MG63 (cell line): Measurements from ENCODE around the gene RPP38. TPM values are rescaled to one million over a fixed set of nuclear protein-coding genes. Genes with fewer than 3 reads are reported as not detected.

Source experiments
- DNase-seq: peaks from one replicate; pipeline ENCODE4 v3.0.0-alpha.2; 2020
- H3K27me3 ChIP-seq: fragments of 250-450 bp; sonication (Bioruptor Pico); 2 replicates; pipeline ENCODE4 v1.5.1; 2020; ENCODE audit warnings: mild to moderate bottlenecking, moderate library complexity
- H3K36me3 ChIP-seq: fragments of 250-450 bp; sonication (Bioruptor Pico); 2 replicates; pipeline ENCODE4 v1.5.1; 2020; ENCODE audit warnings: mild to moderate bottlenecking, moderate library complexity
- H3K4me3 ChIP-seq: fragments of 250-450 bp; sonication (Bioruptor Pico); 2 replicates; pipeline ENCODE4 v1.5.1; 2020; ENCODE audit warnings: mild to moderate bottlenecking, moderate library complexity
- H3K9me3 ChIP-seq: fragments of 250-450 bp; sonication (Bioruptor Pico); 2 replicates; pipeline ENCODE4 v1.5.1; 2020; ENCODE audit warnings: mild to moderate bottlenecking, moderate library complexity
- total RNA-seq: library from RNA; depleted of rRNA; stranded (reverse); fragments of >200 nt; shearing (Covaris generic); gene quantifications from 2 replicates; pipeline ENCODE4 v1.2.3, GENCODE V29; 2014; ENCODE audit warnings: low replicate concordance

Gene RPP38
- total RNA-seq, 1 experiment from 2014 or later, result 7.6 TPM

DNA sequence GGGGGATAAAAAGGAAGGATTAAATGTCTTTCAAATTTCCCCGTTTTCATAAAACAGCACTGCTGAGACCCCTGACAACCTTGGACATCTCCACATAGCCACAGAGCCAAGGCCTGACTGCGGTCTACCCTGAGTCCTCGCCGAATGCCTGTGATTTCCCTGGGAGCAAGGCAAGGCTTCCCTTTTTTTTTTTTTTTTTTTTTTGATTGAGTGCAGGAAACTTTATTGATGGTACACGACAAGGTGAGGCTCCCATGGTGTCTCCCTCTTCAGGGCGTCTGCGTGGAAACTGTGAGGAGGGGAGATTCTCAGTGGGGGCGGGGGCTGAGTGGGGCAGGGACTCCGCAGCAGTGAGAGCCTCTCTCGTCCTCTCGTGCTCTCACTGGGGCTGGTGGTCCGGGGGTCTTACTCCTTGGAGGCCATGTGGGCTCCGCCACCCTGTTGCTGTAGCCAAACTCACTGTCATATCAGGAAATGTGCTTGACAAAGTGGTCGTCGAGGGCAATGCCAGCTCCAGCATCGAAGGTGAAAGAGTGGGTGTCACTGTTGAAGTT lies 4.2 kb upstream of the RPP38 start:
- peaks cover 6% of the 10 kb centered on the region for H3K36me3 ChIP-seq
- no peak overlapping the region for H3K4me3 ChIP-seq
- no peak for DNase-seq
- H3K9me3 ChIP-seq, result no peaks in the 10 kb centered on the region
- no peaks in the 10 kb centered on the region; the same call in 1 of the 2 replicates for H3K27me3 ChIP-seq

DNA sequence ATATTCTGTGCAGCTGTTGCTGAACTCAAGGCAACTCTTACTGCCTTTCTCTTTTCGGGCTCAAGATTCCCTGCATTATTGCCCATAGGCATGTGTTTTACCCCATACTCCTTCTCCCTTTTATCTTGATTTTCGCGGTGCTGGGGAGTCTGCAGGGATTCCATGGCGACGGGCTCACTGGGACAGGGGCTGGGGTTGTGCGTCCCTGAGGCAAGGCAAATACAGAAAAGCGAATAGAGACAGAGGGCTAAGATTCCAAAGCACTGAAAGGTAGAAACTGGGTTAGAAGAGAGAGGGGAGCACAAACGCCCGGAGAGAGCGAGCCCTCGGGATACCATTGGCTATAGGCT lies 519 bp upstream of the RPP38 start:
- H3K9me3 ChIP-seq, result no peaks in the 10 kb centered on the region
- peak overlapping the region; percentile 91 for H3K4me3 ChIP-seq
- DNase-seq, result no peak
- H3K27me3 ChIP-seq, result no peaks in the 10 kb centered on the region; the same call in 1 of the 2 replicates
- H3K36me3 ChIP-seq, result peaks cover 30% of the 10 kb centered on the region

DNA sequence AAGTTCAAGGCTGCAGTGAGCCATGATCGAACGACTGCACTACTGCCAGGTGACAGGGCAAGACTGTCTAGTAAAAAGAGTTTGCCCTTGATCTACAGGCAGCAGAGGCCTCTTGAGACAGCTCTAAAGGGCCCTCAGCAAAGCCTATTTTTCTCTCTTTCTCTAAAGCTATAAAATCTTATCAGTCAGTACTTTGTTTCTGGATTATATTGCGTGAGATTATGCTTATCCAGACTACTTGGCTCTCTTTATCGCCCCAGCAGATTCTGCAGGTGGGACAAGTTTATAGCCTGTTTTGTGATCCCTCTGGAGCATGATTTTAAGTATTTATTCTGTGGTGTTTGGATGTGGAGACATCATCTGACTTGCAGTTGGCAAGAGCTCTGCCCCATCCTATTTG lies 2.7 kb downstream of the RPP38 start:
- H3K27me3 ChIP-seq, result no peaks in the 10 kb centered on the region; the same call in 1 of the 2 replicates
- no peaks in the 10 kb centered on the region for H3K9me3 ChIP-seq
- H3K36me3 ChIP-seq, result peaks cover 58% of the 10 kb centered on the region
- no peak for DNase-seq
- no peak overlapping the region for H3K4me3 ChIP-seq

DNA sequence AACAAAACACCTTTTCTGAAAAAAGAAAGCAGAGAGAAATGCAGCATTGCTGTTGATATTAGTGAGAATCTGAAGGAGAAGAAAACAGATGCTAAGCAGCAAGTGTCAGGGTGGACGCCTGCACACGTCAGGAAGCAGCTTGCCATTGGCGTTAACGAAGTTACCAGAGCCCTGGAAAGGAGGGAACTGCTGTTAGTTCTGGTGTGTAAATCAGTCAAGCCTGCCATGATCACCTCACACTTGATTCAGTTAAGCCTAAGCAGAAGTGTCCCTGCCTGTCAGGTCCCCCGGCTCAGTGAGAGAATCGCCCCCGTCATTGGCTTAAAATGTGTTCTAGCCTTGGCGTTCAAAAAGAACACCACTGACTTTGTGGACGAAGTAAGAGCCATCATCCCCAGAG lies 6.4 kb downstream of the RPP38 start:
- Histone ChIP-seq H3K27me3 (no peaks in the 10 kb centered on the region), H3K36me3 (peaks cover 89% of the 10 kb centered on the region), H3K9me3 (no peaks in the 10 kb centered on the region), H3K4me3 (no peak overlapping the region)
- DNase-seq, result no peak

DNA sequence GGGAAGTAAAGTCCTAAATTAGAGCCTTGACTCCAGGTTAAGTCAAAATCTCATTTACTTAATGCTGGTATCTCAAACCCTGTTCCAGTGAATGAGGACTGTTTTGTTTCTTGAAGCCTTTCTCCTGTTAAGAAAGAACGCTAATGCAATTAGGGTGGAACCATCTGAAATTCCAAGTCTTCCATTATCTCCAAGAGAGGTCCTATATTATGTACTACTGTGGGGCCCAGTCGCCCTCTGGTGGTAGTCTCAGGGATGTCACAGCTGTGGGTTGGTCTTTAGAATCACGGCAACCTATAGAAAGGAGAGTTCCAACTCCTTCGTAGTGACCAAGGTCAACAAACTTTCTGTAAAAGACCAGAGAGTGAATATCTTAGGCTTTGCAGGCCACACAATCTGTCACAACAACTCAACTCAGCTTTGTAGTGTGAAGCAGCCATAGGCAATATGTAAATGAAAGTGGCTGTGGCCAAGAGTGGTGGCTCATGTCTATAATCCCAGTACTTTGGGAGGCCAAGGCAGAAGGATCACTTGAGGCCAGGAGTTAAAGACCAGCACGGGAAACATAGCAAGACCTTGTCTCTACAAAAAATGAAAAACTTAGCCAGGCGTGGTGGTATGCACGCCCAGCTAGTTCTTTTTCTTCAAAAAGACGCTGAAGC lies 9.3 kb downstream of the RPP38 start:
- peaks cover 93% of the 10 kb centered on the region for H3K36me3 ChIP-seq
- peak; percentile 55 for DNase-seq

DNA sequence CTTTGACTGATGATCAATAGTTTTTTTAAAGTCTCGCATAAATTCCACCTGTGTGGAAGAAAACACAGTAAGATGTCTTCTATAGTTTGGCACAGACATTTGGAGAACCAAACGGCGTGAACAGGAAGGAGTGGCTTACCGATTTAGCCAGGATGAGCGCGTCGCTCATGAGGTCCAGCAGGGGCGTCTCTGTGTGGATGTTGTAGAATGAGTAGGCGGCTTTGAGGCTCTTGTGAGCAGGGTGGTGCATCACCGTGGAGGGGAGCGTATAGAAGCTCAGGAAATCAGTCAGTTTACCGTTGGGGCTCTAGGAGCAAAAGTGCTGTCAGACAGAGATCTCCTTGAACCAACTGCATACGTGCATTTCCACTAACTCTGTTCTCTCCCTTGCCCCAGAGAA lies 15.5 kb downstream of the RPP38 start:
- DNase-seq, result no peak
- H3K27me3 ChIP-seq, result no peaks in the 10 kb centered on the region
- H3K9me3 ChIP-seq, result peaks cover 3% of the 10 kb centered on the region
- no peak overlapping the region for H3K4me3 ChIP-seq
- peaks cover 89% of the 10 kb centered on the region for H3K36me3 ChIP-seq

More for the DNA sequence above, 9.3 kb downstream of the RPP38 start:
- no peaks in the 10 kb centered on the region for H3K27me3 ChIP-seq
- no peaks in the 10 kb centered on the region for H3K9me3 ChIP-seq
- H3K4me3 ChIP-seq, result no peak overlapping the region

DNA sequence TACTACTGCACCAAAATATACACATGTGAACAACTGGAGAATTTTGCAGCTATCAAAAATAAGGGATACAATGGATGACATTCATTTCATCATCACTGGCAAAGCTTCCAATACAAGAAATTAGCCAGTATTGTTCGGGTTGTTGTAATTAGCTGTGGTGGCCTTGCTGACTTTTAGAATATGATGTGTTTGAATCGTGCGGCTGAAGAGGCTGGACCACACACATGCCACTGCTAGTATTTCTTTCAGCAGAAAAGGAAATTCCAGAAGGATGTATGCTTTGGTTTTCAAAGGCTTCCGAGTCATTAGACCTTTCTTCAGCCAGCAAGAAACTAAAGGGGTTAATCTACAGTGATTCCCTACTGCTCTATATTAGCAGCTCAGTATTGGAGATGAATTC lies 16.6 kb downstream of the RPP38 start:
- Histone ChIP-seq H3K9me3 (peaks cover 3% of the 10 kb centered on the region), H3K27me3 (no peaks in the 10 kb centered on the region), H3K36me3 (peaks cover 89% of the 10 kb centered on the region), H3K4me3 (no peak overlapping the region)
- DNase-seq, result no peak

DNA sequence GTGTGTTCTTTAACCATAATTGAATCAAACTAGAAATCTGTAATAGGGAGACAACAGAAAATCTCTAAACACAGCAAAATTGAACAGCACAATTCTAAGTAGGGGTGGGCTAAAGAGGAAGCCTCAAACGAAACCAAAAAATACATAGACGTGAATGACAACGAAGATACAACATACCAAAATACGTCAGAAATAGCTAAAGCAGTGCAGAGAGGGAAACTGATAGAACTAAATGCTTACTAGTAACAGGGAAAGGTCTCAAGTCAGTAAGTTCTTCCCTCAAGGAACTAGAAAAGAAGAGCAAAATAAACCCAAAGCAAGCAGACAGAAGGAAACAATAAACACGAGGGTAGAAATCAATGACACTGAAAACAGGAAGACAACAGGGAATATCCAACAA lies 19.1 kb downstream of the RPP38 start:
- H3K36me3 ChIP-seq, result peaks cover 84% of the 10 kb centered on the region
- peaks cover 3% of the 10 kb centered on the region for H3K9me3 ChIP-seq
- H3K4me3 ChIP-seq, result no peak overlapping the region
- no peaks in the 10 kb centered on the region for H3K27me3 ChIP-seq
- DNase-seq, result no peak

DNA sequence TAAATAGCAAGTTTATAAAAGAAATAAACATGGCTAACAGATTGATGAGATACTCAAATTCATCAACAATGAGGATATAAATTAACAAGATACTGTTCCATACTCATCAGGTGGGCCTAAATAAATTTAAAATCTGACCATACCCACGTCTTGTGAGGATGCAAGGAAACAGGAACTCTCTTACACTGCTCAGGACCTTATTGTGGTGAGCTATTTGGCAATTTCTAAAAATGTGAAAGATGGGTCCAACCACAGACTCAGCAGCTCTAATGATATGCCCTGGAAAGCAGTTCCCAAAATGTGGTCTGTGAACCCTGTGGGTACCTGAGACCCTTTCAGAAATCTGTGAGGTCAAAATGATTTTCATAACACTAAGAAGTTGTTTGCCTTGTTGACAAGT lies 21.5 kb downstream of the RPP38 start:
- H3K36me3 ChIP-seq, result peaks cover 90% of the 10 kb centered on the region
- no peaks in the 10 kb centered on the region for H3K27me3 ChIP-seq
- DNase-seq, result no peak
- H3K9me3 ChIP-seq, result peaks cover 3% of the 10 kb centered on the region
- H3K4me3 ChIP-seq, result no peak overlapping the region

DNA sequence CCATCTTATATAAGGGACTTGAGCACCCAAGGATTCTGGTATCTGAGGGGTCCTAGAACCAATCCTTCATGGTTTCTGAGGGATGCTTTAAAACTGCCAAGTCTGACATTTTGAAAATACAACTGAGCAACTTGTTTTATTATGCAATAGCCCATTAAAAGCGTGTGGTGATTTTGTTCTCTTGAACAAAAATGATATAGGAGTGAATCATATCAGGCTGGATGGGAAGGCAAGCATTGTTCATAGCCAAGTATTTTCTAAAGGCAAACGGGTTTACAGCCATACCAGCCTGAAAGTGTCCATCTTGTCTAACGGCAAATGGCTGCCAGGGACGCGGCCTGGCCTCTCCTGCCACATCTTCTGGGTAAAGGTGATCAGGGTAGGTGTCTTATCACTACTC lies 23.4 kb downstream of the RPP38 start:
- H3K36me3 ChIP-seq, result peaks cover 87% of the 10 kb centered on the region

DNA sequence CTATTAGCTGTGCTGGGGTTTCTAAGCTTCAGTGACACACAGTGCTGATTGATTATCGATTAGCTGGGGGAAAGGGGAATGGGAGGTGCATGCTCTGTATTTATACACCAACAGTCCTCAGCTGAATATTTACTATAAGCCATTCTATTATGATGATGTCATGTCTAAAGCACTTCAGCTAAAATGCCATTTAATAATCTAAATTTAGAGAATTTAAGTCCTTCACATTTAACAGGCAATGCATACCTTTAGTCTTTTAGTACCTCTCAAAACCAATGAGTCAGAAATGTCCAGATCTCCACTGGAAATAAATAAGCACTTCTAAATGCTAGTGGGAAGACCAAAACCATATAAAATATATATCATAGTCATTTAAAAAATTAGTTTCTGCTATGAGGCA lies 24.6 kb downstream of the RPP38 start:
- no peak for DNase-seq
- Histone ChIP-seq H3K9me3 (peaks cover 1% of the 10 kb centered on the region; the same call in 1 of the 2 replicates), H3K36me3 (peaks cover 87% of the 10 kb centered on the region), H3K27me3 (no peaks in the 10 kb centered on the region), H3K4me3 (no peak overlapping the region)

More for the DNA sequence above, 23.4 kb downstream of the RPP38 start:
- DNase-seq, result no peak
- Histone ChIP-seq H3K4me3 (no peak overlapping the region), H3K9me3 (peaks cover 3% of the 10 kb centered on the region), H3K27me3 (no peaks in the 10 kb centered on the region)

DNA sequence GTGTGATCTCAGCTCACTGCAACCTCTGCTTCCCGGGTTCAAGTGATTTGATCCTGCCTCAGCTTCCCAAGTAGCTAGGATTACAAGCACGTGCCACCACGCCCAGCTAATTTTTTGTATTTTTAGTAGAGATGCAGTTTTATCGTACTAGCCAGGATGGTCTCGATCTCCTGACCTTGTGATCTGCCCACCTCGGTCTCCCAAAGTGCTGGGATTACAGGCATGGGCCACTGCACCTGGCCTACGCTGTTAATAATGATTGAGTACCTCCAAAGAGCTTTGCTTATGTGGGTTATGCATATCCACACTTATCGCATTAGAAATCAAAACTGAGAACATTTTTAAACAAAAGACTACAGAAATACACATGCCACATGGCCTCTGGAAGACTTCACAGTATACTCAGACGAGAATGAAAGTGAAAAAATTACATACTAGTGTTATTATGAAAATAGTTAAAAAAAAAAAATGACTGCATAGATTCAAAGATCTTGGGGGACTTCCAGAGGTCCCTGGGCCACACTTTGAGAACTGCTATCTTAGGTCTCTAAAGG lies 25.4 kb downstream of the RPP38 start:
- Histone ChIP-seq H3K9me3 (no peaks in the 10 kb centered on the region), H3K36me3 (peaks cover 85% of the 10 kb centered on the region), H3K27me3 (no peaks in the 10 kb centered on the region), H3K4me3 (no peak overlapping the region)
- DNase-seq, result no peak

DNA sequence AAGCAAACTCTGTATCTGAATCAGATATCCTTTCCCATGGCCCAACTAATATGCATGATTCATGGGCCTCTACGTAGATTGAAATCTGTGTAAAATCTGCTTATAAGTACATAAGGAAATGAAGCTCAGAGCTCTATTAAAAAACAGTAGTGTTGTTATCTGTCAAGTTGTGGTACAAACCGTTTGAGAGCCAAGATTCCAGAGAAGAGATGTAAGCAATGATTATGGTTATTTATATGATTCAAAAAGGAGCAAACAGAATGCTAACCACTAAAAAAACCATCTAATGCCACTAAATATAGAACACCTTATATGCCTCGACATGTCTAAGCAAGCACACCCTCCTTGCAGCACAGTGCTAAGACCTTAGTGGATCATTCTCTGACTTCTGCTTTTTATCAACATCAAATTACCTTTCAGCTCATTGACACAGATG lies 26.6 kb downstream of the RPP38 start:
- Histone ChIP-seq H3K4me3 (no peak overlapping the region), H3K36me3 (peaks cover 85% of the 10 kb centered on the region), H3K9me3 (no peaks in the 10 kb centered on the region), H3K27me3 (no peaks in the 10 kb centered on the region)
- DNase-seq, result no peak

DNA sequence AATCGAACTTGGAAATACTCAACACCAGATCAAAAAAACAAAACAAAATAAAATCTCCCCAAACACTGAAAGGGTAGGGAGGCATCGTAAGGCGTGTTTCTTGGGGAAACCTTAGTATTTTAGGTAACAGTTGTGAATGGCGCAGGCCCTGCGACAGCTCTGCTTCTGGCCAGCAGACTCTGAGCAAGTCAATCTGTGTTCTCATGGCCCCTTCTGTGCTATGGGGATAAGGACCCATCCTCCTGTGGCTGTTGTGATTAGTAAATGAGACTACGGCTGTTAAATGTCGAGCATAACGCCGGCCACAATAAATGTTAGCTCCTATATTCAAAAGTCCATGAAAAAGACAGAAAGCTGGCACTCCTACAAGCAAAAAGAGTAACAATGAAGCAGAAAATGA lies 27.0 kb downstream of the RPP38 start:
- H3K4me3 ChIP-seq, result no peak overlapping the region
- DNase-seq, result no peak
- H3K36me3 ChIP-seq, result peaks cover 85% of the 10 kb centered on the region
- no peaks in the 10 kb centered on the region for H3K9me3 ChIP-seq
- H3K27me3 ChIP-seq, result no peaks in the 10 kb centered on the region

DNA sequence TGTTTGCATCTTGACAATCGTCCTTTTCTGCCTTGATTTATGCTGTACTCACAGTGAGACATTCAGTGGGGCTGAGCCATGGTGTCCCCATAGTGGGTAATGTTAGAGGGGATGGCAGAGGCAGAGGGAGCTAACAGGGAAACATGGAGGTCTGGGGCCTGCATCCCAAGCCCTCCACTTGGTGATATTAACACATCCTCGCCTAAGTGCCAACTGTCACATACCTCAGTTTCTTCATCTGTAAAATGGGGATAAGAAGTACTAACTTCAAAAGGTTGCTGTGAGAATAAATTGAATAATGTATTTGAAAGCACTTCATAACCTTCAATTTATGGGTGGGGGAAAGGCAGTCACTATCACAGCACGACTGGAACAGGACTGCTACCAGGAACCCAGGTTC lies 27.8 kb downstream of the RPP38 start:
- Histone ChIP-seq H3K9me3 (no peaks in the 10 kb centered on the region), H3K27me3 (no peaks in the 10 kb centered on the region), H3K36me3 (peaks cover 82% of the 10 kb centered on the region), H3K4me3 (no peak overlapping the region)
- DNase-seq, result no peak

DNA sequence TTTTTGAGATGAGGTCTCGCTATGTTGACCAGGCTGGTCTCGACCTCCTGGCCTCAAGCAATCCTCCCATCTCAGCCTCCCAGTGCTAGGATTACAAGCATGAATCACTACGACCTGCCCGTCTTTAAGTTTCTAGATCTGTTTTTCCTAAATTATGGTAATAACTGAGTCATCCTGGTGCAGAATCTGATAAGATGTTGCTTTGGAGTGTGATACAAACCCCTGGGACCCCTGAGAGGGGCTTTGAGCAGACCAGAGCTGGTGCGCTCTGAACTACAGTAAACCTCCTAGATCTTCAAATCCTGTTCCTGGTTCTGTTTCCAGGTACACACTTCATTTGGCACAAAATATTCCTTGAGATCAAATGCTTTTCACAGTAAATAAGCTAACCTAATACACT lies 34.2 kb downstream of the RPP38 start:
- Histone ChIP-seq H3K36me3 (peaks cover 88% of the 10 kb centered on the region), H3K9me3 (no peaks in the 10 kb centered on the region), H3K27me3 (no peaks in the 10 kb centered on the region), H3K4me3 (no peak overlapping the region)
- no peak for DNase-seq

DNA sequence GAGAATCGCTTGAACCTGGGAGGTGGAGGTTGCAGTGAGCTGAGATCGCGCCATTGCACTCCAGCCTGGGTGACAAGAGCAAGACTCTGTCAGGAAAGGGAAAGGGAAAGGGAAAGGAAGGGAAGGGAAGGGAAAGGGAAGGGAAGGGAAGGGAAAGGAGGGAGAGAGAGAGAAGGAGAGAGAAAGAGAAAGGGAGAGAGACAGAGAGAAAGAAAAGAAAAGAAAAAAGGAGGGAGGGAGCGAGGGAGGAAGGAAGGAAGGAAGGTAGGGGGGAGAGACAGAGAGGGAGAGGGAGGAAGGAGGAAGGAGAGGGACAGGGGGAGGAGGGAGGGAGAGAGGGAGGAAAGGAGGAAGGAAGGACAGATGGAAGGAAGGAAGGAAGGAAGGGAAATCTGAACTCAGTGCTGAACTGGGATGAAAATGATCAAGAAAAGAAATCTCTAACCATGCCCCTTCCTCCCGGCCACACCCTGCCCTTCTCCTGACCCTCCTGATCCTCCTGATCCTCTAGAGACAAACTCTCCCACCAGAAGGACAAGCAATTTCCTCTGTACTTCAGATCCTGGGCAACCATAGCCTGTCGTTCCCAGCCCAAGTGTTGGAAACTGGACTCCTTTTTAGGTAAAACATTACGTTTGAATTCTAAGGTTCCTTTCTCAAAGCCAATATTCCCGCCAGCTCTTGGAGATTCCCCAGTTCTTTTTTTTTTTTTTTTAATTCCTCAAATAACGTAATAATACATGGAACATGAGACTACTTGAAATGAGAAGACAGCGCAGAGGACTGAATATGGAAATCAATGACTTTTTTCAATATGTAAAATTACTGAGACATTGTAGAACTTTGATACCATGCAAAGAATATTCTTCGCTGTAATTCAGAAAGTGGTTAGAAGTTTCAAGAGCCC lies 39.2 kb downstream of the RPP38 start:
- DNase-seq, result no peak
- no peaks in the 10 kb centered on the region for H3K27me3 ChIP-seq
- H3K9me3 ChIP-seq, result no peaks in the 10 kb centered on the region
- H3K4me3 ChIP-seq, result no peak overlapping the region
- H3K36me3 ChIP-seq, result peaks cover 93% of the 10 kb centered on the region
